Testis (tissue), 3 donors: ENCODE measurements around the gene BMPR1B. TPM values are rescaled to one million over a fixed set of nuclear protein-coding genes. Genes with fewer than 3 reads are reported as not detected.

Source experiments
- DNase-seq: peaks from one replicate; pipeline ENCODE4 v3.0.0-alpha.2; 2019
- H3K27ac ChIP-seq, 2 donors: fragments of 200-600 bp; sonication (generic); one replicate each; pipeline ENCODE4 v1.5.1; 2019
- H3K27me3 ChIP-seq: fragments of 200-600 bp; sonication (generic); one replicate; pipeline ENCODE4 v1.5.1; 2019
- H3K36me3 ChIP-seq: fragments of 200-600 bp; sonication (generic); one replicate; pipeline ENCODE4 v1.5.1; 2017; ENCODE audit warnings: low read depth; ENCODE audit errors: missing control alignments
- H3K4me1 ChIP-seq: fragments of 200-600 bp; sonication (generic); one replicate; pipeline ENCODE4 v1.5.1; 2019
- H3K4me3 ChIP-seq, 2 donors: fragments of 200-600 bp; sonication (generic); one replicate each; pipeline ENCODE4 v1.5.1; 2017 to 2019
- H3K9me3 ChIP-seq: fragments of 200-600 bp; sonication (generic); one replicate; pipeline ENCODE4 v1.5.1; 2017
- CTCF ChIP-seq, 3 experiments: fragments of 450-650 bp in 2 of 3; fragments of 200-600 bp in 1 of 3; sonication (generic) in 1 of 3; IDR thresholded peaks; one replicate each; pipeline ENCODE4 v1.5.1; 2016 to 2019; ENCODE audit warnings: antibody characterized with exemption in 3 of 3, mild to moderate bottlenecking in 2 of 3, moderate library complexity in 1 of 3
- POLR2A ChIP-seq: fragments of 450-650 bp; IDR thresholded peaks from one replicate; pipeline ENCODE4 v1.6.1; 2017; ENCODE audit warnings: antibody characterized with exemption, mild to moderate bottlenecking, moderate library complexity
- WGBS, 2 donors: methylation state at CpG; one replicate each; pipeline ENCODE4 v1.1.5; 2018; 5-methylcytosine and 5-hydroxymethylcytosine counted together
- intact Hi-C: fragments of 100-400 bp; cut with DNase I; formaldehyde crosslinking; loops from one replicate; pipeline ENCODE4 v1.15.1; 2023; ENCODE audit warnings: low total_unique reads
- polyA plus RNA-seq: library from polyadenylated mRNA; stranded (reverse); fragments of 350-450 nt; fragmentation: Illumina TruSeq; extraction: RNeasy Lipid Tissue Mini Kit (QIAGEN cat#74804); gene quantifications from one replicate; pipeline ENCODE4 v1.2.3, GENCODE V29; 2014; ENCODE audit warnings: low read depth, low replicate concordance; ENCODE audit not compliant: insufficient read depth
- total RNA-seq, 2 donors: library from RNA; depleted of rRNA; stranded (reverse); fragments of >200 nt; gene quantifications; one replicate each; pipeline ENCODE4 v1.2.3, GENCODE V29; 2016

The BMPR1B gene
- total and polyA plus RNA-seq, 3 donors from 2014 or later, result 7.5 to 13.0 (median 9.1) TPM

GRCh38 chr4:95000076-95000648 lies 242.4 kb downstream of the BMPR1B start:
- no peaks in the 10 kb centered on the region for H3K9me3 ChIP-seq
- H3K27ac ChIP-seq, result peak overlapping the region in 1 of 2 donors; percentile 59
- no peaks in the 10 kb centered on the region for H3K36me3 ChIP-seq
- 48 to 58% methylated on average over 4 of the region's 4 CpGs for WGBS, 2 donors
- no peak for TF ChIP-seq CTCF (IDR thresholded peaks at IDR 0.05)
- no peak for TF ChIP-seq POLR2A
- H3K4me3 ChIP-seq, result no peak overlapping the region
- no peaks in the 10 kb centered on the region for H3K4me1 ChIP-seq
- no peak for DNase-seq
- no peaks in the 10 kb centered on the region for H3K27me3 ChIP-seq
- intact Hi-C loops, result no loop called here

GRCh38 chr4:95004912-95005311 lies 247.2 kb downstream of the BMPR1B start:
- DNase-seq, result no peak
- no peaks in the 10 kb centered on the region for H3K27me3 ChIP-seq
- H3K27ac ChIP-seq, result no peak overlapping the region
- no peak overlapping the region for H3K4me3 ChIP-seq
- no peaks in the 10 kb centered on the region for H3K36me3 ChIP-seq
- no peaks in the 10 kb centered on the region for H3K9me3 ChIP-seq
- intact Hi-C loops, result no loop called here
- TF ChIP-seq CTCF (IDR thresholded peaks at IDR 0.05) (no peak), POLR2A (no peak)
- no peaks in the 10 kb centered on the region for H3K4me1 ChIP-seq

- WGBS, 2 donors, result 86 to 91% methylated on average over 3 of the region's 3 CpGs
- DNase-seq, result no peak
- intact Hi-C loops, result no loop called here
These were observed 250.2 kb downstream of the BMPR1B start for GRCh38 chr4:95007998-95008397.

GRCh38 chr4:95013236-95013635 lies 255.5 kb downstream of the BMPR1B start:
- H3K27ac ChIP-seq, result no peak overlapping the region
- intact Hi-C loops, result no loop called here
- no peak for DNase-seq
- TF ChIP-seq CTCF (IDR thresholded peaks at IDR 0.05), result no peak
- no peak for TF ChIP-seq POLR2A
- WGBS, 2 donors, result 85 to 93% methylated on average over 2 of the region's 2 CpGs
- H3K27me3 ChIP-seq, result no peaks in the 10 kb centered on the region
- H3K4me3 ChIP-seq, result no peak overlapping the region
- no peaks in the 10 kb centered on the region for H3K36me3 ChIP-seq
- no peaks in the 10 kb centered on the region for H3K9me3 ChIP-seq
- H3K4me1 ChIP-seq, result no peaks in the 10 kb centered on the region

More at GRCh38 chr4:95007998-95008397, 250.2 kb downstream of the BMPR1B start:
- H3K4me1 ChIP-seq, result no peaks in the 10 kb centered on the region
- no peaks in the 10 kb centered on the region for H3K9me3 ChIP-seq
- no peak overlapping the region for H3K27ac ChIP-seq
- no peaks in the 10 kb centered on the region for H3K36me3 ChIP-seq
- no peaks in the 10 kb centered on the region for H3K27me3 ChIP-seq
- TF ChIP-seq POLR2A (no peak), CTCF (IDR thresholded peaks at IDR 0.05) (no peak)
- no peak overlapping the region for H3K4me3 ChIP-seq

GRCh38 chr4:95014068-95014467 lies 256.3 kb downstream of the BMPR1B start:
- DNase-seq, result no peak
- Histone ChIP-seq H3K4me3 (no peak overlapping the region), H3K27ac (no peak overlapping the region), H3K27me3 (no peaks in the 10 kb centered on the region), H3K36me3 (no peaks in the 10 kb centered on the region), H3K4me1 (no peaks in the 10 kb centered on the region), H3K9me3 (no peaks in the 10 kb centered on the region)
- 96% methylated on average over 1 of the region's 1 CpG for WGBS, 2 donors
- intact Hi-C loops, result no loop called here
- TF ChIP-seq CTCF (IDR thresholded peaks at IDR 0.05), result no peak
- no peak for TF ChIP-seq POLR2A
